ENCODE data around the gene MPDU1. TPM values are rescaled to one million over a fixed set of nuclear protein-coding genes. Genes with fewer than 3 reads are reported as not detected.
A peak's percentile ranks its signal among the peaks of the same experiment; 100 is the strongest.

Gene MPDU1
- total RNA-seq, 1 donor from 2014 or later: 83.7 TPM

- Mint-ChIP-seq H3K27ac (ENCODE audit: unreplicated experiment) (peak overlapping the region; percentile 98), H3K4me1 (peaks cover 48% of the 10 kb centered on the region), H3K4me3 (peak overlapping the region; percentile 99), H3K9me3 (no peaks in the 10 kb centered on the region), H3K27me3 (ENCODE audit: low read depth) (peaks cover 25% of the 10 kb centered on the region), H3K36me3 (ENCODE audit: low read depth) (peaks cover 47% of the 10 kb centered on the region)
- DNase-seq (ENCODE audit: low read depth, low spot score): no peak
- TF ChIP-seq CTCF (conservative IDR thresholded peaks at IDR 0.05): no peak
These were observed 11.4 kb upstream of the MPDU1 start for GRCh38 chr17:7572338-7572587.

- no peaks in the 10 kb centered on the region for H3K9me3 Mint-ChIP-seq
- H3K27ac Mint-ChIP-seq (ENCODE audit: unreplicated experiment): peak overlapping the region; percentile 100
- H3K4me3 Mint-ChIP-seq: peak overlapping the region; percentile 99
- H3K36me3 Mint-ChIP-seq (ENCODE audit: low read depth): peaks cover 52% of the 10 kb centered on the region
- DNase-seq (ENCODE audit: low read depth, low spot score): peak; percentile 100
- peaks cover 28% of the 10 kb centered on the region for H3K27me3 Mint-ChIP-seq (ENCODE audit: low read depth)
- H3K4me1 Mint-ChIP-seq: peaks cover 51% of the 10 kb centered on the region
- TF ChIP-seq CTCF (conservative IDR thresholded peaks at IDR 0.05): no peak
These were observed 10.9 kb upstream of the MPDU1 start for GRCh38 chr17:7572588-7573323.

- Mint-ChIP-seq H3K4me3 (peak overlapping the region; percentile 99), H3K36me3 (ENCODE audit: low read depth) (peaks cover 56% of the 10 kb centered on the region), H3K27me3 (ENCODE audit: low read depth) (peaks cover 31% of the 10 kb centered on the region), H3K9me3 (no peaks in the 10 kb centered on the region), H3K4me1 (peaks cover 56% of the 10 kb centered on the region), H3K27ac (ENCODE audit: unreplicated experiment) (peak overlapping the region; percentile 100)
- peak; percentile 78 for DNase-seq (ENCODE audit: low read depth, low spot score)
- TF ChIP-seq CTCF (conservative IDR thresholded peaks at IDR 0.05): no peak
These were observed 10.2 kb upstream of the MPDU1 start for GRCh38 chr17:7573324-7574080.

GRCh38 chr17:7574176-7574953 lies 9.3 kb upstream of the MPDU1 start:
- no peaks in the 10 kb centered on the region for H3K9me3 Mint-ChIP-seq
- peaks cover 63% of the 10 kb centered on the region for H3K4me1 Mint-ChIP-seq
- peak overlapping the region; percentile 92 for H3K27ac Mint-ChIP-seq (ENCODE audit: unreplicated experiment)
- DNase-seq (ENCODE audit: low read depth, low spot score): no peak
- peak overlapping the region; percentile 99 for H3K4me3 Mint-ChIP-seq
- peaks cover 36% of the 10 kb centered on the region for H3K27me3 Mint-ChIP-seq (ENCODE audit: low read depth)
- peaks cover 62% of the 10 kb centered on the region for H3K36me3 Mint-ChIP-seq (ENCODE audit: low read depth)
- TF ChIP-seq CTCF (conservative IDR thresholded peaks at IDR 0.05): no peak

- H3K9me3 Mint-ChIP-seq: no peaks in the 10 kb centered on the region
- DNase-seq (ENCODE audit: low read depth, low spot score): no peak
- peak overlapping the region; percentile 99 for H3K4me3 Mint-ChIP-seq
- no peak overlapping the region for H3K27ac Mint-ChIP-seq (ENCODE audit: unreplicated experiment)
- peaks cover 45% of the 10 kb centered on the region for H3K27me3 Mint-ChIP-seq (ENCODE audit: low read depth)
- H3K36me3 Mint-ChIP-seq (ENCODE audit: low read depth): peaks cover 68% of the 10 kb centered on the region
- no peak for TF ChIP-seq CTCF (conservative IDR thresholded peaks at IDR 0.05)
- H3K4me1 Mint-ChIP-seq: peaks cover 70% of the 10 kb centered on the region
These were observed 8.2 kb upstream of the MPDU1 start for GRCh38 chr17:7575481-7575883.

All from neural crest cell (in vitro differentiated cells).